BLaER1 treated with 17β-estradiol and CSF1 and Interleukin-3, amounts not matched to agents 10 nM and 100 nM (cell line): ENCODE results near the gene CHST9.
"Not testable (repeated sequence)": the region's sequence is repeated elsewhere in the genome, so short reads cannot be mapped to it uniquely, and the experiment has no call there.

Source experiments
- H3K27ac ChIP-seq, 11 experiments: shearing (Covaris generic); formaldehyde crosslinking; 2 replicates each; pipeline ENCODE4 v1.8.1; 2022
- H3K27me3 ChIP-seq, 11 experiments: shearing (Covaris generic); formaldehyde crosslinking; 2 replicates each; pipeline ENCODE4 v1.8.1; 2022
- H3K36me3 ChIP-seq, 11 experiments: shearing (Covaris generic); formaldehyde crosslinking; 2 replicates each; pipeline ENCODE4 v1.8.1; 2022
- H3K4me1 ChIP-seq, 10 experiments: shearing (Covaris generic); formaldehyde crosslinking; 2 replicates each; pipeline ENCODE4 v1.8.1; 2022
- H3K4me2 ChIP-seq, 11 experiments: shearing (Covaris generic); formaldehyde crosslinking; 2 replicates each; pipeline ENCODE4 v1.8.1; 2022
- H3K4me3 ChIP-seq, 10 experiments: shearing (Covaris generic); formaldehyde crosslinking; 2 replicates each; pipeline ENCODE4 v1.8.1; 2022
- H3K9ac ChIP-seq, 11 experiments: shearing (Covaris generic); formaldehyde crosslinking; 2 replicates each; pipeline ENCODE4 v1.8.1; 2022
- H3K9me3 ChIP-seq, 11 experiments: shearing (Covaris generic); formaldehyde crosslinking; replicated peaks in 1 of 11; 2 replicates each; pipeline ENCODE4 v1.8.1; 2022
- H4K20me1 ChIP-seq, 11 experiments: shearing (Covaris generic); formaldehyde crosslinking; 2 replicates each; pipeline ENCODE4 v1.8.1; 2022
- Cebpa-rat ChIP-seq, 11 experiments: shearing (Covaris generic); IDR thresholded peaks; 2 replicates each; pipeline ENCODE4 v1.8.1; 2022

Gene CHST9

DNA sequence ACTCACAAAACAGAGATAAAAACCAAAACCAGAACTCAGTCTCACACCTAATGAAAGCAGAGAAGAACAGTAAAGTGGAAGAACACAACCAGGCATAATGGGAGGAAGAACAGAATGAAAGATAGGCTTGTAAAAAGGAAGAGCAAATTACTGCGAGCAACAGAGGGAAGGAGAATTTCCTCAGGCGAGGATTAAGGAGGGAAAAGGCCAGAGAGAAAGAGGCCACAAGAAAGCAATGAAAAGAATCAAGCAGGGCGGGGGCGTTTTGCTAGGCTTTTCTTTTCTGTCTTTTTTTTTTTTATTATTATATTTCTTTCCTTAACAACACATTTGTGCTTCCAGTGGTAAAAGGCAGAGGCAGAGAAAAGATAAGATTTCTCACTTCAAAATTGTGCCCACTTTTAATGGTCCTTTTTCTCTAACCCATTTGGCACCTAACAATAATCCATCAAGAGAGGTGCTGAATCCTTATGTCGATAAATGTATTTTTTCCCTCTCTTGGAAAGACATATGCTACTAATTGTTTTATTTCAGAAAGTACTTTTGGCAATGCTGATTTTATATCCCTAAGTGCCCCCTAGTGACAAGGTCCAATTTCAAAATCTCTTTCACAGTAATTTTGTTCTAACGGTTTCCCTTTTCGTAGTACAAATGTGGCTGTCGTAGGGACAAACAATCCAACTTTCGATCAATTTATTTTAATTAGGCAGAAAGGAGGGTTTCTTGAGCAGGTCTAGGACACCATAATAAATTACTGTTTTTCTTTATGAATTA is 180.9 kb downstream of the CHST9 start:
- Histone ChIP-seq H3K4me1 (no peaks in the 10 kb centered on the region), H3K9ac (no peak overlapping the region), H3K4me2 (no peak overlapping the region), H3K9me3 (no peaks in the 10 kb centered on the region), H3K27ac (no peak overlapping the region), H3K36me3 (no peaks in the 10 kb centered on the region), H3K27me3 (no peaks in the 10 kb centered on the region), H3K4me3 (no peak overlapping the region), H4K20me1 (no peaks in the 10 kb centered on the region)
- TF ChIP-seq Cebpa-rat (IDR thresholded peaks at IDR 0.05), result no peak

DNA sequence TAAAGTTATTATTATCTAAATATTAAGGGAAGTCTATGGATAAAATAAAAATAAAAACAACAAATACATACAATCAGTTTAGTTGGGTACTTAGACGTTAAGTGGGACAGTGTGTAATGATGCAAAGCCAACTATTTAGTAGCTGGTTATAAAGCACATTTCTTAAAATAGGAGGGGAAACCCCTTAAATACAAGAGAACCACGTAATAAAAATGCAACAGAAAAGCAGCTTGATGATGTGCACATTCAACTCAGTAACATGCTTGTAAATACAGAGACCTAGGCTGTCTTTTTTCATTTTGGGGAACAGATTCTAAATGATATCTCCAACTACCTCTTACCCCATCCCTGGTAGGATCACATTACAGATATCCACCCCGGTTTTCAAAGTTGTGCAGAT is 185.3 kb downstream of the CHST9 start:
- no peaks in the 10 kb centered on the region for H3K4me1 ChIP-seq
- no peaks in the 10 kb centered on the region for H3K9me3 ChIP-seq
- no peak overlapping the region for H3K27ac ChIP-seq
- H4K20me1 ChIP-seq, result no peaks in the 10 kb centered on the region
- no peak overlapping the region for H3K9ac ChIP-seq
- no peaks in the 10 kb centered on the region for H3K27me3 ChIP-seq
- H3K4me3 ChIP-seq, result no peak overlapping the region
- TF ChIP-seq Cebpa-rat (IDR thresholded peaks at IDR 0.05), result no peak
- no peak overlapping the region for H3K4me2 ChIP-seq
- no peaks in the 10 kb centered on the region for H3K36me3 ChIP-seq

DNA sequence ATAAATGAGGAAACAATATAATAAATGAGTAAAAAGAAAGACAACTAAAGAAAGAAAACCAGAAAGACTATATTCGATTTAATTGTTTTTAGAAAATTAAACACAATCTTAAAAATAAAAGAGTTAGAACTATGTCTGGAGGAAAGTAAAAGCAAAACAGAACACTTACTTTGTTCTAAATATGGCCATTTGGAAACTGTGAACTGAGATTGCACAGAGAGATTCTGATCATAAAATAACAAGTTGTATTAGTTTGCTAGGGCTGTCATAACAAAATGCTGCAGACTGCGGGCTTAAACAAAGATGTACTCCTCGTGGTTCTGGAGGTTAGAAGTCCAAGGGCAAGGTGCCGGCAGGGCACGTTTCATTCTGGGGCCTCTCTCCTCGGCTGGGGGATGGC is 191.5 kb downstream of the CHST9 start:
- no peak overlapping the region for H3K4me3 ChIP-seq
- no peaks in the 10 kb centered on the region for H3K27me3 ChIP-seq
- H3K36me3 ChIP-seq, result no peaks in the 10 kb centered on the region
- peaks cover 0 to 13% (median 8%) of the 10 kb centered on the region in 11 experiments; a peak in 8 of 22 replicates for H3K9me3 ChIP-seq
- H3K27ac ChIP-seq, result no peak overlapping the region
- no peak overlapping the region for H3K9ac ChIP-seq
- TF ChIP-seq Cebpa-rat (IDR thresholded peaks at IDR 0.05), result no peak
- no peaks in the 10 kb centered on the region for H3K4me1 ChIP-seq
- H4K20me1 ChIP-seq, result no peaks in the 10 kb centered on the region
- no peak overlapping the region for H3K4me2 ChIP-seq

DNA sequence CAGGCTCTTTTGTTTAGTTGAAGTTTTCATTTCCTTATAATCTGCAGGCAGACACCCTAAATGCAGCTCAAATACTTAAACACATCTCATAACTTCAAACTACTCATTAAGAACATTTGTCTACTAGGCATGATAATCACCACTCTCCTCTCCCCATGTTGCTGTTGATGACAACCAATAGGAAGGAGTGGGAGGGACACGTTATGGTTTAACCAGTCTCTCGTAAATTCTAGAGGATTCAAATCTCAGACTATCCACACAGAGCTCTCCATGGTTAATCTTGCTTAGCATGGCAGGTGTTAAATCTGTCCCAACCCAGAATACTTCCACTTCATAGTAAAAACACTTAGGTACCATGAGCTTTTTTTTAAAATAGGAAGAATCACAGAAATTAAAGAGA is 192.2 kb downstream of the CHST9 start:
- Histone ChIP-seq H4K20me1 (no peaks in the 10 kb centered on the region), H3K4me2 (no peak overlapping the region), H3K4me1 (no peaks in the 10 kb centered on the region), H3K27me3 (no peaks in the 10 kb centered on the region), H3K9ac (no peak overlapping the region), H3K9me3 (peaks cover 0 to 13% (median 8%) of the 10 kb centered on the region in 11 experiments; a peak in 8 of 22 replicates), H3K4me3 (no peak overlapping the region), H3K27ac (no peak overlapping the region), H3K36me3 (no peaks in the 10 kb centered on the region)
- no peak for TF ChIP-seq Cebpa-rat (IDR thresholded peaks at IDR 0.05)

DNA sequence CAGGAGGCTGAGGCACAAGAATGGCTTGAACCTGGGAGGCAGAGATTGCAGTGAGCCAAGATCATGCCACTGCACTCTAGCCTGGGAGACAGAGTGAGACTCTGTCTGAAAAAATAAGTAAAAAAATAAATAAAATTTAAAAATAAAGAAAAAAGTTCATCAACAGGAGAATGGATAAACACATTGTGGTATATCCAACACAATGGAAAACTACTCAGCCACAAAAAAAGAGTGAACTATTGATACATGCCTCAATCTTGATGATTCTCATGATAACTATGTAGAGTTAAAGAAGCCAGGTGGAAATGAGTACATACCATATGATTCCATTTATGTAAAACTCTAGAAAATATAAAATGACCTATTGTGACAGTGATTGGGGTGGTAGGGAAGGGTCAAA is 195.3 kb downstream of the CHST9 start:
- Histone ChIP-seq H3K36me3 (no peaks in the 10 kb centered on the region), H3K4me3 (no peak overlapping the region), H4K20me1 (no peaks in the 10 kb centered on the region), H3K4me1 (no peaks in the 10 kb centered on the region), H3K4me2 (no peak overlapping the region), H3K9ac (no peak overlapping the region), H3K9me3 (peaks cover 12 to 29% (median 20%) of the 10 kb centered on the region in 11 experiments; a peak in 19 of 22 replicates), H3K27me3 (no peaks in the 10 kb centered on the region), H3K27ac (no peak overlapping the region)
- no peak for TF ChIP-seq Cebpa-rat (IDR thresholded peaks at IDR 0.05)

GRCh38 chr18:26981360-26982082 is 203.6 kb downstream of the CHST9 start:
- H3K4me1 ChIP-seq, result peaks cover 26 to 43% (median 29%) of the 10 kb centered on the region in 10 experiments
- H3K4me3 ChIP-seq, result no peak overlapping the region
- TF ChIP-seq Cebpa-rat (IDR thresholded peaks at IDR 0.05), result no peak
- H3K4me2 ChIP-seq, result no peak overlapping the region
- H4K20me1 ChIP-seq, result no peaks in the 10 kb centered on the region
- H3K27me3 ChIP-seq, result no peaks in the 10 kb centered on the region
- H3K36me3 ChIP-seq, result no peaks in the 10 kb centered on the region
- peaks cover 0 to 10% (median 3%) of the 10 kb centered on the region in 11 experiments; a peak in 6 of 22 replicates for H3K9me3 ChIP-seq
- no peak overlapping the region for H3K9ac ChIP-seq
- no peak overlapping the region for H3K27ac ChIP-seq

- peak overlapping the region; percentile 36 to 86 (median 73) for H3K4me2 ChIP-seq
- no peak for TF ChIP-seq Cebpa-rat (IDR thresholded peaks at IDR 0.05)
- H3K9me3 ChIP-seq, result no peaks in the 10 kb centered on the region
- no peaks in the 10 kb centered on the region for H4K20me1 ChIP-seq
- no peak overlapping the region for H3K9ac ChIP-seq
- H3K27ac ChIP-seq, result peak overlapping the region in 2 of 11 experiments; percentile 28 to 38; a peak in 2 of 22 replicates
- no peaks in the 10 kb centered on the region for H3K36me3 ChIP-seq
- peak overlapping the region in 1 of 10 experiments; percentile 19; a peak in 1 of 20 replicates for H3K4me3 ChIP-seq
- H3K4me1 ChIP-seq, result peaks cover 29 to 49% (median 36%) of the 10 kb centered on the region in 10 experiments
- H3K27me3 ChIP-seq, result no peaks in the 10 kb centered on the region
These were observed 206.2 kb downstream of the CHST9 start for GRCh38 chr18:26978812-26979341.

DNA sequence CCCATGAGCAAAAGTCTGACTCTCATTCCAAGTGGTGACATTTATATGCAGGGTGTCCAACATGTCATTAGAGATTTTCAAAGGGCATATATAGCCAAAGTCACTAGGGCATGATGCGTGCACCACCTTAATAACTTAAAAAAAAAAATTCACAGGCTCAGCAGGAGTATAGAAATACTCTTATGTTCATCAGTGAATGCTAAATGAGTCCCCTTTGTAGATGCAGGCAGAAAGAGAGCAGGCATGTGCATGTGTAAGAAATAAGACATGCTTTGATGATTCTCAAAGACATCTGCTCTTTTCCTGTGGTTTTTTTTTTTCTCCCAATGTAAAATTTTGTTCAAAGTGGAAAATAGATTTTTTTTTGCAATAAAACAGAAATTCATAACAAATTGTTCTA is 207.3 kb downstream of the CHST9 start:
- Histone ChIP-seq H3K4me3 (no peak overlapping the region), H3K9me3 (no peaks in the 10 kb centered on the region), H3K27me3 (no peaks in the 10 kb centered on the region), H4K20me1 (no peaks in the 10 kb centered on the region), H3K4me1 (peaks cover 29 to 49% (median 36%) of the 10 kb centered on the region in 10 experiments), H3K4me2 (peak overlapping the region; percentile 2 to 86 (median 69); a peak in 20 of 22 replicates), H3K27ac (no peak overlapping the region), H3K36me3 (no peaks in the 10 kb centered on the region), H3K9ac (no peak overlapping the region)
- TF ChIP-seq Cebpa-rat (IDR thresholded peaks at IDR 0.05), result no peak

GRCh38 chr18:26976206-26976605 is 208.9 kb downstream of the CHST9 start:
- Histone ChIP-seq H3K4me3 (no peak overlapping the region), H3K4me1 (peaks cover 29 to 49% (median 36%) of the 10 kb centered on the region in 10 experiments), H3K27me3 (no peaks in the 10 kb centered on the region), H4K20me1 (no peaks in the 10 kb centered on the region), H3K27ac (no peak overlapping the region), H3K9ac (0 out of 22 replicates have a peak overlapping the region, but pooled peaks of 1 of the 11 experiments have one; percentile 4), H3K9me3 (no peaks in the 10 kb centered on the region; a peak in 1 of 22 replicates), H3K4me2 (peak overlapping the region in 9 of 11 experiments; percentile 36 to 86 (median 73); a peak in 16 of 22 replicates), H3K36me3 (no peaks in the 10 kb centered on the region)
- no peak for TF ChIP-seq Cebpa-rat (IDR thresholded peaks at IDR 0.05)

DNA sequence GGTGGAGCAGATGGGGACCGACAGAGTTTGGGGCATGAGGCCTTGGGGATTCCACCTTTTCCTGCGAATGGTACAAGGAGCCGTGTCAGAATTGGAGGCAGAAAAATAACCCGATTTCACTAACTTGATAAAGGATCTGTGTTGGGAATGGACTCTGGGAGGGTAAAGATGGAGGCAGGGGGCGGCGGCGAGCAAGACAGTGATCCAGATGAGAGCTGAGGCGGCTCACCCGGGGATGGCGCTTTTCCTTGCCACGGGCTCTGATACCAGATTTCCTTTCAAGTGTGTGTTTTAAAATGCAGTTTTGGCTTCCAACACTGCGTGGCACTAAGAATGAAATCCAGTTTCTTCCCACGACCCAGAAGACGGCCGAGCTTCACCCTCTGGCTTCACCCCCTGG is 212.6 kb downstream of the CHST9 start:
- peaks cover 0 to 19% (median 16%) of the 10 kb centered on the region in 10 experiments; a peak in 17 of 20 replicates for H3K4me1 ChIP-seq
- H3K4me2 ChIP-seq, H3K4me3 ChIP-seq, H3K36me3 ChIP-seq, H3K9ac ChIP-seq, H3K27ac ChIP-seq, H3K27me3 ChIP-seq, H3K9me3 ChIP-seq, H4K20me1 ChIP-seq: not testable (repeated sequence)
